Measurements from ENCODE around the gene SLCO1B3. TPM values are rescaled to one million over a fixed set of nuclear protein-coding genes. Genes with fewer than 3 reads are reported as not detected.

The SLCO1B3 gene
- total RNA-seq, 1 donor from 2014 or later, result not detected

- H3K4me1 Mint-ChIP-seq (ENCODE audit: low read depth), result peaks cover 2% of the 10 kb centered on the region
- no peak overlapping the region for H3K27ac Mint-ChIP-seq (ENCODE audit: unreplicated experiment)
- H3K9me3 Mint-ChIP-seq (ENCODE audit: low read depth), result peaks cover 2% of the 10 kb centered on the region
- no peak for TF ChIP-seq CTCF (IDR thresholded peaks at IDR 0.05)
- H3K36me3 Mint-ChIP-seq (ENCODE audit: low read depth), result no peaks in the 10 kb centered on the region
- no peak for DNase-seq (ENCODE audit: low spot score)
- peaks cover 8% of the 10 kb centered on the region for H3K27me3 Mint-ChIP-seq (ENCODE audit: low read depth)
- no peak overlapping the region for H3K4me3 Mint-ChIP-seq (ENCODE audit: unreplicated experiment)
Measured at GRCh38 chr12:20868277-20868676, 57.8 kb downstream of the SLCO1B3 start.

GRCh38 chr12:20883288-20883687 is 72.8 kb downstream of the SLCO1B3 start:
- TF ChIP-seq CTCF (IDR thresholded peaks at IDR 0.05), result no peak
- DNase-seq (ENCODE audit: low spot score), result no peak
- peaks cover 9% of the 10 kb centered on the region for H3K27me3 Mint-ChIP-seq (ENCODE audit: low read depth)
- H3K27ac Mint-ChIP-seq (ENCODE audit: unreplicated experiment), result no peak overlapping the region
- no peak overlapping the region for H3K4me3 Mint-ChIP-seq (ENCODE audit: unreplicated experiment)
- peaks cover 6% of the 10 kb centered on the region for H3K4me1 Mint-ChIP-seq (ENCODE audit: low read depth)
- H3K36me3 Mint-ChIP-seq (ENCODE audit: low read depth), result no peaks in the 10 kb centered on the region
- peaks cover 5% of the 10 kb centered on the region for H3K9me3 Mint-ChIP-seq (ENCODE audit: low read depth)

GRCh38 chr12:20885116-20885515 is 74.6 kb downstream of the SLCO1B3 start:
- Mint-ChIP-seq H3K9me3 (ENCODE audit: low read depth) (peaks cover 19% of the 10 kb centered on the region), H3K4me3 (ENCODE audit: unreplicated experiment) (no peak overlapping the region), H3K36me3 (ENCODE audit: low read depth) (no peaks in the 10 kb centered on the region), H3K4me1 (ENCODE audit: low read depth) (peaks cover 6% of the 10 kb centered on the region), H3K27ac (ENCODE audit: unreplicated experiment) (no peak overlapping the region), H3K27me3 (ENCODE audit: low read depth) (peaks cover 9% of the 10 kb centered on the region)
- no peak for DNase-seq (ENCODE audit: low spot score)
- TF ChIP-seq CTCF (IDR thresholded peaks at IDR 0.05), result no peak

- Mint-ChIP-seq H3K27me3 (ENCODE audit: low read depth) (peaks cover 9% of the 10 kb centered on the region), H3K4me1 (ENCODE audit: low read depth) (peaks cover 6% of the 10 kb centered on the region), H3K9me3 (ENCODE audit: low read depth) (peaks cover 21% of the 10 kb centered on the region), H3K4me3 (ENCODE audit: unreplicated experiment) (no peak overlapping the region), H3K27ac (ENCODE audit: unreplicated experiment) (no peak overlapping the region), H3K36me3 (ENCODE audit: low read depth) (no peaks in the 10 kb centered on the region)
- no peak for TF ChIP-seq CTCF (IDR thresholded peaks at IDR 0.05)
- DNase-seq (ENCODE audit: low spot score), result no peak
Measured at GRCh38 chr12:20885552-20885951, 75.0 kb downstream of the SLCO1B3 start.

- H3K36me3 Mint-ChIP-seq (ENCODE audit: low read depth), result no peaks in the 10 kb centered on the region
- no peaks in the 10 kb centered on the region for H3K27me3 Mint-ChIP-seq (ENCODE audit: low read depth)
- no peak overlapping the region for H3K4me3 Mint-ChIP-seq (ENCODE audit: unreplicated experiment)
- H3K27ac Mint-ChIP-seq (ENCODE audit: unreplicated experiment), result no peak overlapping the region
- no peak for TF ChIP-seq CTCF (IDR thresholded peaks at IDR 0.05)
- peaks cover 7% of the 10 kb centered on the region for H3K9me3 Mint-ChIP-seq (ENCODE audit: low read depth)
- DNase-seq (ENCODE audit: low spot score), result no peak
- no peaks in the 10 kb centered on the region for H3K4me1 Mint-ChIP-seq (ENCODE audit: low read depth)
Measured at GRCh38 chr12:20917269-20917668, 106.8 kb downstream of the SLCO1B3 start.
